Upper lobe of left lung (tissue), 4 donors: ENCODE data around the gene CYB5R3.
"Not testable (repeated sequence)": the region's sequence is repeated elsewhere in the genome, so short reads cannot be mapped to it uniquely, and the experiment has no call there.

ENCODE experiments used
- CTCF ChIP-seq, 6 experiments: fragments of 450-650 bp in 4 of 6; fragments of 200-600 bp in 2 of 6; sonication (generic) in 2 of 6; IDR thresholded peaks; one replicate each; pipeline ENCODE4 v1.5.1; 2016 to 2019; ENCODE audit warnings: antibody characterized with exemption in 6 of 6
- POLR2A ChIP-seq, 4 donors: fragments of 450-650 bp; IDR thresholded peaks; one replicate each; pipeline ENCODE4 v1.5.1; 2016 to 2017; ENCODE audit warnings: antibody characterized with exemption in 4 of 4, mild to moderate bottlenecking in 2 of 4

GRCh38 chr22:42666393-42666792 lies 17.2 kb upstream of the CYB5R3 start:
- TF ChIP-seq POLR2A, CTCF (IDR thresholded peaks at IDR 0.05): not testable (repeated sequence)
